RWPE2 (cell line): ENCODE data around the gene MSRB1.

Experiments used
- ATAC-seq: fragments of 200-7000 bp; cut with Tn5 transposase; 3 replicates; pipeline ENCODE4 v1.9.1; 2021; ENCODE audit warnings: low read depth
- DNase-seq: peaks from one replicate; pipeline ENCODE4 v3.0.0-alpha.2; 2020; ENCODE audit warnings: low spot score
- H3K27ac ChIP-seq: fragments of 450-650 bp; 2 replicates; pipeline ENCODE4 v1.5.1; 2017; ENCODE audit warnings: mild to moderate bottlenecking; ENCODE audit not compliant: poor library complexity, severe bottlenecking
- H3K27me3 ChIP-seq: fragments of 250-450 bp; sonication (Bioruptor Pico); 2 replicates; pipeline ENCODE4 v1.5.1; 2021; ENCODE audit warnings: mild to moderate bottlenecking, moderate library complexity; ENCODE audit not compliant: insufficient read depth, poor library complexity, severe bottlenecking
- H3K36me3 ChIP-seq: fragments of 250-450 bp; sonication (Bioruptor Pico); 2 replicates; pipeline ENCODE4 v1.5.1; 2020; ENCODE audit warnings: low read depth, mild to moderate bottlenecking, moderate library complexity
- H3K4me1 ChIP-seq: fragments of 250-450 bp; sonication (Bioruptor Pico); 2 replicates; pipeline ENCODE4 v1.5.1; 2021; ENCODE audit warnings: mild to moderate bottlenecking, moderate library complexity; ENCODE audit not compliant: insufficient read depth, poor library complexity, severe bottlenecking
- H3K4me3 ChIP-seq: fragments of 250-450 bp; sonication (Bioruptor Pico); 2 replicates; pipeline ENCODE4 v1.5.1; 2021; ENCODE audit warnings: mild to moderate bottlenecking, moderate library complexity; ENCODE audit not compliant: severe bottlenecking
- H3K9me3 ChIP-seq: fragments of 250-450 bp; sonication (Bioruptor Pico); 2 replicates; pipeline ENCODE4 v1.5.1; 2021; ENCODE audit warnings: mild to moderate bottlenecking, moderate library complexity; ENCODE audit not compliant: severe bottlenecking
- CTCF ChIP-seq: fragments of 450-650 bp; IDR thresholded peaks from one replicate; pipeline ENCODE4 v1.5.1; 2017; ENCODE audit warnings: mild to moderate bottlenecking, moderate library complexity; ENCODE audit not compliant: poor library complexity, severe bottlenecking

The MSRB1 gene

GRCh38 chr16:1942810-1943726 lies at the start of gene MSRB1:
Gene MSRB1 (minus strand): TSS chr16:1943199. CDS start chr16:1943156, 43 bp downstream.
- peak within 1 kb of the TSS; percentile 12 for H3K27ac ChIP-seq
- TF ChIP-seq CTCF: no peak
- H3K4me1 ChIP-seq: peaks cover 10% of the 10 kb centered on the region
- H3K36me3 ChIP-seq: peaks cover 6% of the 10 kb centered on the region; the same call in 1 of the 2 replicates
- ATAC-seq (peak; percentile 93), DNase-seq (peak; percentile 100)
- peak within 1 kb of the TSS; percentile 85 for H3K4me3 ChIP-seq
- H3K27me3 ChIP-seq: no peaks in the 10 kb centered on the region
- no peaks in the 10 kb centered on the region for H3K9me3 ChIP-seq

GRCh38 chr16:1991948-1992703 lies 49.1 kb upstream of the MSRB1 start:
- peak; percentile 95 for DNase-seq
- Histone ChIP-seq H3K27me3 (peaks cover 5% of the 10 kb centered on the region), H3K4me3 (no peak overlapping the region), H3K4me1 (peaks cover 2% of the 10 kb centered on the region), H3K27ac (no peak overlapping the region), H3K9me3 (no peaks in the 10 kb centered on the region), H3K36me3 (peaks cover 6% of the 10 kb centered on the region)
- TF ChIP-seq CTCF: no peak
- ATAC-seq: peak; percentile 55

- Histone ChIP-seq H3K27me3 (peaks cover 5% of the 10 kb centered on the region), H3K36me3 (peaks cover 2% of the 10 kb centered on the region; the same call in 1 of the 2 replicates), H3K9me3 (no peaks in the 10 kb centered on the region), H3K4me3 (no peak overlapping the region), H3K27ac (no peak overlapping the region), H3K4me1 (peaks cover 2% of the 10 kb centered on the region)
- no peak for DNase-seq
- no peak for TF ChIP-seq CTCF
- no peak for ATAC-seq
Measured at GRCh38 chr16:1991588-1991947, 48.6 kb upstream of the MSRB1 start.

- no peak for TF ChIP-seq CTCF
- ATAC-seq: no peak
- H3K4me3 ChIP-seq: no peak overlapping the region
- H3K9me3 ChIP-seq: no peaks in the 10 kb centered on the region
- no peak for DNase-seq
- no peak overlapping the region for H3K27ac ChIP-seq
- peaks cover 5% of the 10 kb centered on the region for H3K27me3 ChIP-seq
- peaks cover 2% of the 10 kb centered on the region for H3K4me1 ChIP-seq
- peaks cover 6% of the 10 kb centered on the region for H3K36me3 ChIP-seq
Measured at GRCh38 chr16:1991135-1991551, 48.1 kb upstream of the MSRB1 start.
